H9 (cell line): ENCODE measurements around the gene IFFO2. TPM values are rescaled to one million over a fixed set of nuclear protein-coding genes. Genes with fewer than 3 reads are reported as not detected.

ENCODE experiments used
- DNase-seq: peaks from one replicate; pipeline ENCODE4 v3.0.0-alpha.2; 2017
- H2AFZ ChIP-seq: one replicate; pipeline ENCODE4 v1.6.1; 2013; ENCODE audit warnings: mild to moderate bottlenecking, low read length, control low read depth, moderate library complexity
- H2AK5ac ChIP-seq: 2 replicates; pipeline ENCODE4 v1.6.1; 2013; ENCODE audit warnings: low read length, control low read depth, mixed read lengths; ENCODE audit not compliant: insufficient read length
- H2BK120ac ChIP-seq: one replicate; pipeline ENCODE4 v1.6.1; 2013; ENCODE audit warnings: low read depth, mild to moderate bottlenecking, low read length, control low read depth, inconsistent platforms; ENCODE audit not compliant: poor library complexity, severe bottlenecking
- H2BK12ac ChIP-seq: 2 replicates; pipeline ENCODE4 v1.6.1; 2013; ENCODE audit warnings: low read length, control low read depth, mixed read lengths, low read depth; ENCODE audit not compliant: insufficient read length
- H2BK15ac ChIP-seq: 2 replicates; pipeline ENCODE4 v1.6.1; 2013; ENCODE audit warnings: low read depth, low read length, control low read depth
- H2BK20ac ChIP-seq: one replicate; pipeline ENCODE4 v1.6.1; 2013; ENCODE audit warnings: low read depth, mild to moderate bottlenecking, low read length, control low read depth, inconsistent platforms; ENCODE audit not compliant: poor library complexity, severe bottlenecking
- H2BK5ac ChIP-seq: 2 replicates; pipeline ENCODE4 v1.6.1; 2013; ENCODE audit warnings: low read length, control low read depth, mixed read lengths; ENCODE audit not compliant: insufficient read length
- H3K14ac ChIP-seq: 2 replicates; pipeline ENCODE4 v1.6.1; 2013; ENCODE audit warnings: low read length, control low read depth; ENCODE audit not compliant: insufficient read depth
- H3K18ac ChIP-seq: 2 replicates; pipeline ENCODE4 v1.6.1; 2013; ENCODE audit warnings: low read depth, mild to moderate bottlenecking, mixed read lengths, low read length, control low read depth; ENCODE audit not compliant: insufficient read length
- H3K23ac ChIP-seq: 2 replicates; pipeline ENCODE4 v1.6.1; 2013; ENCODE audit warnings: low read length, control low read depth, mixed read lengths, low read depth; ENCODE audit not compliant: insufficient read length
- H3K23me2 ChIP-seq: 2 replicates; pipeline ENCODE4 v1.6.1; 2013; ENCODE audit warnings: low read depth, mild to moderate bottlenecking, mixed read lengths, low read length, control low read depth; ENCODE audit not compliant: insufficient read length, poor library complexity, severe bottlenecking
- H3K27ac ChIP-seq: 2 replicates; pipeline ENCODE4 v1.5.1; 2013; ENCODE audit warnings: low read length, control low read depth, mixed read lengths, low read depth; ENCODE audit not compliant: insufficient read length
- H3K27me3 ChIP-seq: 2 replicates; pipeline ENCODE4 v1.6.1; 2013; ENCODE audit warnings: low read length, control low read depth, inconsistent platforms; ENCODE audit not compliant: insufficient read depth
- H3K4ac ChIP-seq: 2 replicates; pipeline ENCODE4 v1.6.1; 2013; ENCODE audit warnings: low read depth, mild to moderate bottlenecking, control low read depth, inconsistent platforms, low read length, moderate library complexity
- H3K4me1 ChIP-seq: 2 replicates; pipeline ENCODE4 v1.6.1; 2013; ENCODE audit warnings: low read length, control low read depth, inconsistent platforms; ENCODE audit not compliant: insufficient read depth
- H3K4me2 ChIP-seq: 2 replicates; pipeline ENCODE4 v1.6.1; 2013; ENCODE audit warnings: low read length, control low read depth, mixed read lengths; ENCODE audit not compliant: insufficient read length, insufficient read depth
- H3K56ac ChIP-seq: 2 replicates; pipeline ENCODE4 v1.6.1; 2013; ENCODE audit warnings: low read depth, mild to moderate bottlenecking, mixed read lengths, low read length, control low read depth; ENCODE audit not compliant: insufficient read length
- H3K79me1 ChIP-seq: 2 replicates; pipeline ENCODE4 v1.6.1; 2013; ENCODE audit warnings: low read depth, mild to moderate bottlenecking, moderate library complexity, low read length, control low read depth, inconsistent platforms; ENCODE audit not compliant: insufficient read depth, poor library complexity, severe bottlenecking
- H3K79me2 ChIP-seq: 2 replicates; pipeline ENCODE4 v1.6.1; 2013; ENCODE audit warnings: low read length, control low read depth, inconsistent platforms; ENCODE audit not compliant: insufficient read depth
- H3K9ac ChIP-seq: 2 replicates; pipeline ENCODE4 v1.6.1; 2013; ENCODE audit warnings: low read length, control low read depth, mixed read lengths; ENCODE audit not compliant: insufficient read length; ENCODE audit errors: extremely low read depth
- H3K9me3 ChIP-seq: one replicate; pipeline ENCODE4 v1.6.1; 2013; ENCODE audit warnings: low read depth, low read length, inconsistent platforms; ENCODE audit not compliant: control insufficient read depth
- H3T11ph ChIP-seq: one replicate; pipeline ENCODE4 v1.6.1; 2013; ENCODE audit warnings: mild to moderate bottlenecking, low read length, control low read depth, inconsistent platforms
- H4K20me1 ChIP-seq: one replicate; pipeline ENCODE4 v1.6.1; 2013; ENCODE audit not compliant: control insufficient read depth, insufficient read length, insufficient read depth
- H4K5ac ChIP-seq: 2 replicates; pipeline ENCODE4 v1.6.1; 2013; ENCODE audit warnings: low read depth, mild to moderate bottlenecking, mixed read lengths, low read length, control low read depth; ENCODE audit not compliant: insufficient read length
- H4K8ac ChIP-seq: replicated peaks from 2 replicates; pipeline ENCODE4 v1.6.1; 2013; ENCODE audit warnings: low read length, control low read depth, mixed read lengths, low read depth; ENCODE audit not compliant: insufficient read length
- H4K91ac ChIP-seq: 2 replicates; pipeline ENCODE4 v1.6.1; 2013; ENCODE audit warnings: low read depth, mild to moderate bottlenecking, moderate library complexity, mixed read lengths, low read length, control low read depth; ENCODE audit not compliant: insufficient read length
- H3K27ac Mint-ChIP-seq, 3 experiments: 2 replicates in 2 of 3; 3 replicates in 1 of 3; pipeline ENCODE4 v1.8.0; 2020 to 2021; ENCODE audit warnings: mixed read lengths in 3 of 3, mild to moderate bottlenecking in 1 of 3, moderate library complexity in 1 of 3
- H3K27me3 Mint-ChIP-seq: 2 replicates; pipeline ENCODE4 v1.8.0; 2021; ENCODE audit warnings: low read depth, mild to moderate bottlenecking, moderate library complexity, mixed read lengths
- H3K36me3 Mint-ChIP-seq, 3 experiments: 2 replicates in 2 of 3; 3 replicates in 1 of 3; pipeline ENCODE4 v1.8.0; 2020 to 2021; ENCODE audit warnings: low read depth in 3 of 3, mixed read lengths in 3 of 3; ENCODE audit not compliant: insufficient read depth in 1 of 3
- H3K4me1 Mint-ChIP-seq, 2 experiments: 2 replicates each; pipeline ENCODE4 v1.8.0; 2020; ENCODE audit warnings: mixed read lengths in 2 of 2
- H3K4me3 Mint-ChIP-seq, 2 experiments: 2 replicates in 1 of 2; 3 replicates in 1 of 2; pipeline ENCODE4 v1.8.0; 2020 to 2021; ENCODE audit warnings: mild to moderate bottlenecking in 2 of 2, mixed read lengths in 2 of 2, moderate library complexity in 1 of 2
- H3K9me3 Mint-ChIP-seq, 2 experiments: 2 replicates in 1 of 2; 3 replicates in 1 of 2; pipeline ENCODE4 v1.8.0; 2020; ENCODE audit warnings: mild to moderate bottlenecking in 2 of 2, mixed read lengths in 2 of 2, moderate library complexity in 1 of 2
- WGBS: extraction: QIAGEN DNeasy Blood & Tissue Kit; methylation state at CpG from one replicate; pipeline ENCODE4 v1.1.7; 2013; ENCODE audit warnings: missing lambda C conversion rate, low lambda C conversion rate, mixed read lengths; ENCODE audit not compliant: insufficient read length; ENCODE audit errors: extremely low coverage; 5-methylcytosine and 5-hydroxymethylcytosine counted together
- total RNA-seq: library from RNA; stranded (reverse); gene quantifications from 2 replicates; pipeline ENCODE4 v1.2.1, GENCODE V29; 2021
- TF ChIP-seq, protein P1 (sequence below): fragments of 200-600 bp; sonication (generic); conservative IDR thresholded peaks from 3 replicates; pipeline ENCODE4 v1.8.0; 2021; ENCODE audit warnings: antibody characterized with exemption, mild to moderate bottlenecking

The IFFO2 gene
- total RNA-seq, 1 experiment from 2014 or later = 3.6 TPM

- Histone ChIP-seq H2BK12ac (no peak overlapping the region), H3K9ac (no peak overlapping the region), H3K23me2 (no peaks in the 10 kb centered on the region), H2BK5ac (no peak overlapping the region), H3K4ac (no peak overlapping the region), H3K79me2 (no peaks in the 10 kb centered on the region), H3K18ac (no peak overlapping the region), H4K8ac (no peak overlapping the region), H3K14ac (no peak overlapping the region), H2AFZ (no peak overlapping the region), H3K79me1 (no peaks in the 10 kb centered on the region), H3K27ac (no peak overlapping the region), H3K27me3 (no peaks in the 10 kb centered on the region), H4K91ac (no peak overlapping the region), H3K56ac (no peak overlapping the region), H2AK5ac (no peak overlapping the region), H3K4me1 (no peaks in the 10 kb centered on the region), H3K9me3 (no peaks in the 10 kb centered on the region), H3T11ph (no peak overlapping the region), H3K23ac (no peak overlapping the region), H4K20me1 (no peaks in the 10 kb centered on the region), H2BK20ac (no peak overlapping the region), H4K5ac (no peak overlapping the region), H2BK15ac (no peak overlapping the region), H2BK120ac (no peak overlapping the region), H3K4me2 (no peak overlapping the region)
- peaks cover 0 to 11% of the 10 kb centered on the region in 2 experiments; a peak in 2 of 4 replicates for H3K4me1 Mint-ChIP-seq
- H3K4me3 Mint-ChIP-seq = no peak overlapping the region
- no peaks in the 10 kb centered on the region for H3K27me3 Mint-ChIP-seq
- WGBS = no CpG with 5 or more reads among the region's 1 CpG
- DNase-seq = no peak
- H3K36me3 Mint-ChIP-seq = peaks cover 3 to 13% (median 9%) of the 10 kb centered on the region in 3 experiments; a peak in 4 of 7 replicates
- TF ChIP-seq, protein P1, sequence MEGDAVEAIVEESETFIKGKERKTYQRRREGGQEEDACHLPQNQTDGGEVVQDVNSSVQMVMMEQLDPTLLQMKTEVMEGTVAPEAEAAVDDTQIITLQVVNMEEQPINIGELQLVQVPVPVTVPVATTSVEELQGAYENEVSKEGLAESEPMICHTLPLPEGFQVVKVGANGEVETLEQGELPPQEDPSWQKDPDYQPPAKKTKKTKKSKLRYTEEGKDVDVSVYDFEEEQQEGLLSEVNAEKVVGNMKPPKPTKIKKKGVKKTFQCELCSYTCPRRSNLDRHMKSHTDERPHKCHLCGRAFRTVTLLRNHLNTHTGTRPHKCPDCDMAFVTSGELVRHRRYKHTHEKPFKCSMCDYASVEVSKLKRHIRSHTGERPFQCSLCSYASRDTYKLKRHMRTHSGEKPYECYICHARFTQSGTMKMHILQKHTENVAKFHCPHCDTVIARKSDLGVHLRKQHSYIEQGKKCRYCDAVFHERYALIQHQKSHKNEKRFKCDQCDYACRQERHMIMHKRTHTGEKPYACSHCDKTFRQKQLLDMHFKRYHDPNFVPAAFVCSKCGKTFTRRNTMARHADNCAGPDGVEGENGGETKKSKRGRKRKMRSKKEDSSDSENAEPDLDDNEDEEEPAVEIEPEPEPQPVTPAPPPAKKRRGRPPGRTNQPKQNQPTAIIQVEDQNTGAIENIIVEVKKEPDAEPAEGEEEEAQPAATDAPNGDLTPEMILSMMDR = no peak
- no peak overlapping the region; a peak in 1 of 7 replicates for H3K27ac Mint-ChIP-seq
- H3K9me3 Mint-ChIP-seq = no peaks in the 10 kb centered on the region
Measured at GRCh38 chr1:18880585-18880984, 75.9 kb downstream of the IFFO2 start.
